Stomach (tissue), 4 donors: Measurements from ENCODE around the gene IQCC.

ENCODE experiments used
- POLR2A ChIP-seq, 4 donors: fragments of 450-650 bp; IDR thresholded peaks; one replicate each; pipeline ENCODE4 v1.6.1; 2016; ENCODE audit warnings: antibody characterized with exemption in 4 of 4, control low read depth in 2 of 4, mild to moderate bottlenecking in 1 of 4, moderate library complexity in 1 of 4
- TF ChIP-seq, protein P1 (sequence below), 7 experiments: fragments of 450-650 bp in 4 of 7; fragments of 200-600 bp in 3 of 7; sonication (generic) in 3 of 7; IDR thresholded peaks; one replicate each; pipeline ENCODE4 v1.5.1; 2016 to 2019; ENCODE audit warnings: antibody characterized with exemption in 7 of 7, control low read depth in 2 of 7, mild to moderate bottlenecking in 1 of 7

DNA sequence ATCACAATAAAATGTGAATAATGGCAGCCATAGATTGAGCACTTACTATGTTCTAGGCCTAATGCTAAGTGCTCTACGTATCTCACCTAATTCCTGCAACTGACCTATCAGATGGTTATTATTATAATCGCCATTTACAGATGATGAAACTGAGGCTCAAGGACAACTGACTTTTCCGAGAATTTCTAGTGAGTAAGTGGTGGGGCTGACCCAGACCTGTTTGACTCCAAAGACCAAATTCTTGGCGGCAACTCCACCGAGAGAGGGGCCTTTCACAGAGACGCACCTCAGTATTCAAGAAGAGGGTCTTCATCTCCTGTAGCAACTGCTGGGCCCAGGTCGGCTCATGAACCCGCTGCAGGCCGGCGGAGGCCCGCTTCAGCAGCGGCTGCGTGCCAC, 16.1 kb downstream of the IQCC start:
- TF ChIP-seq, protein P1, sequence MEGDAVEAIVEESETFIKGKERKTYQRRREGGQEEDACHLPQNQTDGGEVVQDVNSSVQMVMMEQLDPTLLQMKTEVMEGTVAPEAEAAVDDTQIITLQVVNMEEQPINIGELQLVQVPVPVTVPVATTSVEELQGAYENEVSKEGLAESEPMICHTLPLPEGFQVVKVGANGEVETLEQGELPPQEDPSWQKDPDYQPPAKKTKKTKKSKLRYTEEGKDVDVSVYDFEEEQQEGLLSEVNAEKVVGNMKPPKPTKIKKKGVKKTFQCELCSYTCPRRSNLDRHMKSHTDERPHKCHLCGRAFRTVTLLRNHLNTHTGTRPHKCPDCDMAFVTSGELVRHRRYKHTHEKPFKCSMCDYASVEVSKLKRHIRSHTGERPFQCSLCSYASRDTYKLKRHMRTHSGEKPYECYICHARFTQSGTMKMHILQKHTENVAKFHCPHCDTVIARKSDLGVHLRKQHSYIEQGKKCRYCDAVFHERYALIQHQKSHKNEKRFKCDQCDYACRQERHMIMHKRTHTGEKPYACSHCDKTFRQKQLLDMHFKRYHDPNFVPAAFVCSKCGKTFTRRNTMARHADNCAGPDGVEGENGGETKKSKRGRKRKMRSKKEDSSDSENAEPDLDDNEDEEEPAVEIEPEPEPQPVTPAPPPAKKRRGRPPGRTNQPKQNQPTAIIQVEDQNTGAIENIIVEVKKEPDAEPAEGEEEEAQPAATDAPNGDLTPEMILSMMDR (IDR thresholded peaks at IDR 0.05): no peak
- TF ChIP-seq POLR2A (IDR thresholded peaks at IDR 0.05): no peak
